HepG2 (cell line): Measurements from ENCODE around the gene ANAPC5. TPM values are rescaled to one million over a fixed set of nuclear protein-coding genes. Genes with fewer than 3 reads are reported as not detected.

Experiments
- ATAC-seq: fragments of 200-7000 bp; cut with Tn5 transposase; 3 replicates; pipeline ENCODE4 v1.9.1; 2020; ENCODE audit warnings: mild to moderate bottlenecking, moderate library complexity
- BruUV-seq: library from RNA; stranded (reverse); fragments of 400-500 nt; replicated peaks from 2 replicates; lab custom pipeline; 2021; lab: Mats Ljungman, UMichigan
- CTCF ChIA-PET: fragments of 300-600 bp; formaldehyde crosslinking; extraction: SDS; loops from one replicate; lab custom pipeline; 2021; ENCODE audit warnings: low total read pairs, inconsistent platforms, low intra/inter-chr PET ratio; lab: Yijun Ruan, JAX
- POLR2A ChIA-PET: fragments of 350-600 bp; sonication (Branson Sonifier 250); formaldehyde crosslinking; loops from one replicate; lab custom pipeline; 2020; ENCODE audit warnings: antibody characterized with exemption, inconsistent platforms; lab: Yijun Ruan, JAX
- DNase-seq: peaks from one replicate; pipeline ENCODE4 v3.0.0-alpha.2; 2015; ENCODE audit warnings: low spot score
- FAIRE-seq: peaks from 3 replicates; lab custom pipeline; 2011; peaks lifted over from hg19 to GRCh38; lab: Jason Lieb, UNC
- H2AFZ ChIP-seq: one replicate; pipeline ENCODE4 v1.6.1; 2011; ENCODE audit warnings: low read length, inconsistent platforms
- H3K27ac ChIP-seq: fragments of 300-600 bp; 3 replicates; pipeline ENCODE4 v1.8.0; 2011; ENCODE audit warnings: mixed run types, mild to moderate bottlenecking, mixed read lengths, low read length, inconsistent platforms; ENCODE audit not compliant: insufficient read depth; ENCODE audit errors: extremely low read length
- H3K27me3 ChIP-seq, 2 experiments: fragments of 200-600 bp in 1 of 2; 2 replicates in 1 of 2; 3 replicates in 1 of 2; pipeline versions ENCODE4 v1.6.0 to v1.8.0; 2011; ENCODE audit warnings: low read length in 2 of 2, mild to moderate bottlenecking in 2 of 2, moderate library complexity in 2 of 2, inconsistent platforms in 1 of 2; ENCODE audit not compliant: insufficient read depth in 2 of 2, control insufficient read depth in 1 of 2
- H3K36me3 ChIP-seq, 2 experiments: fragments of 200-600 bp in 1 of 2; replicated peaks in 1 of 2; 2 replicates in 1 of 2; 3 replicates in 1 of 2; pipeline versions ENCODE4 v1.5.1 to v1.8.0; 2011; ENCODE audit warnings: low read length in 2 of 2, inconsistent platforms in 1 of 2; ENCODE audit not compliant: insufficient read depth in 2 of 2, control insufficient read depth in 1 of 2
- H3K4me1 ChIP-seq: 2 replicates; pipeline ENCODE4 v1.5.1; 2012; ENCODE audit warnings: low read length, inconsistent platforms; ENCODE audit not compliant: insufficient read depth
- H3K4me2 ChIP-seq: 2 replicates; pipeline ENCODE4 v1.6.0; 2011; ENCODE audit warnings: low read depth, low read length, inconsistent platforms
- H3K4me3 ChIP-seq, 3 experiments: fragments of 200-600 bp in 1 of 3; sonication (generic), shearing (Covaris generic) in 1 of 3; replicated peaks in 1 of 3; 2 replicates each; pipeline ENCODE4 v1.5.1; 2011 to 2016; ENCODE audit warnings: low read length in 3 of 3, inconsistent platforms in 2 of 3, low read depth in 2 of 3, mild to moderate bottlenecking in 2 of 3, control low read depth in 1 of 3, mixed read lengths in 1 of 3; ENCODE audit not compliant: insufficient read depth in 1 of 3
- H3K79me2 ChIP-seq: one replicate; pipeline ENCODE4 v1.6.1; 2011; ENCODE audit warnings: low read length, inconsistent platforms; ENCODE audit not compliant: insufficient read depth
- H3K9ac ChIP-seq: 2 replicates; pipeline ENCODE4 v1.6.0; 2011; ENCODE audit warnings: mild to moderate bottlenecking, low read depth, low read length, inconsistent platforms; ENCODE audit not compliant: insufficient read depth
- H3K9me3 ChIP-seq: 2 replicates; pipeline ENCODE4 v1.5.1; 2012; ENCODE audit warnings: mild to moderate bottlenecking, low read length
- H4K20me1 ChIP-seq: 2 replicates; pipeline ENCODE4 v1.6.0; 2011; ENCODE audit warnings: inconsistent platforms, mild to moderate bottlenecking, low read length, moderate library complexity; ENCODE audit not compliant: insufficient read depth
- AFF4 ChIP-seq: sonication (generic); formaldehyde crosslinking; IDR thresholded peaks from 2 replicates; pipeline ENCODE4 v1.4.0; 2020; ENCODE audit warnings: missing genetic modification reagents
- ATAD3A ChIP-seq: sonication (generic); formaldehyde crosslinking; IDR thresholded peaks from 2 replicates; pipeline ENCODE4 v1.4.0; 2020; ENCODE audit warnings: missing genetic modification reagents
- CHD2 ChIP-seq: IDR thresholded peaks from 2 replicates; pipeline ENCODE4 v1.6.1; 2011; ENCODE audit warnings: low read depth, low read length, improper control_type of control experiment
- ELF1 ChIP-seq: sonication (generic); formaldehyde crosslinking; IDR thresholded peaks from 2 replicates; pipeline ENCODE4 v1.4.0; 2020; ENCODE audit warnings: missing genetic modification reagents
- HOXA5 ChIP-seq: sonication (generic); formaldehyde crosslinking; IDR thresholded peaks from 2 replicates; pipeline ENCODE4 v1.4.0; 2020; ENCODE audit warnings: missing genetic modification reagents
- JUND ChIP-seq: sonication (generic); formaldehyde crosslinking; IDR thresholded peaks from 2 replicates; pipeline ENCODE4 v1.8.0; 2022; ENCODE audit warnings: mild to moderate bottlenecking, missing genetic modification reagents
- MED1 ChIP-seq: sonication (generic); formaldehyde crosslinking; IDR thresholded peaks from 2 replicates; pipeline ENCODE4 v1.4.0; 2020; ENCODE audit warnings: missing genetic modification reagents
- NFIC ChIP-seq: IDR thresholded peaks from 2 replicates; pipeline ENCODE4 v1.6.1; 2012; ENCODE audit warnings: mild to moderate bottlenecking, low read length, inconsistent platforms
- NR2F6 ChIP-seq, 2 experiments: IDR thresholded peaks; 2 replicates each; pipeline ENCODE4 v1.6.1; 2016; ENCODE audit warnings: antibody characterized with exemption in 1 of 2, mild to moderate bottlenecking in 1 of 2
- SIN3B ChIP-seq: fragments of 150-350 bp; IDR thresholded peaks from 2 replicates; pipeline ENCODE4 v1.6.1; 2014; ENCODE audit warnings: low read length
- TBP ChIP-seq: sonication (generic); formaldehyde crosslinking; IDR thresholded peaks from 2 replicates; pipeline ENCODE4 v1.5.0; 2020; ENCODE audit warnings: missing genetic modification reagents
- ZNF180 ChIP-seq: sonication (generic); formaldehyde crosslinking; IDR thresholded peaks from 2 replicates; pipeline ENCODE4 v1.4.0; 2020; ENCODE audit warnings: low read depth, missing genetic modification reagents, borderline replicate concordance
- ZNF468 ChIP-seq: sonication (generic); formaldehyde crosslinking; IDR thresholded peaks from 2 replicates; pipeline ENCODE4 v1.8.0; 2022; ENCODE audit warnings: mild to moderate bottlenecking, moderate library complexity, missing genetic modification reagents
- ZNF510 ChIP-seq: sonication (generic); formaldehyde crosslinking; IDR thresholded peaks from 2 replicates; pipeline ENCODE4 v1.4.0; 2020; ENCODE audit warnings: low read depth, mild to moderate bottlenecking, missing genetic modification reagents
- WGBS: methylation state at CpG from one replicate; pipeline ENCODE4 v1.1.6; 2017; ENCODE audit warnings: low lambda C conversion rate; 5-methylcytosine and 5-hydroxymethylcytosine counted together
- in situ Hi-C: cut with HindIII; loops from 2 replicates; pipeline ENCODE4 v1.10.0; 2017; ENCODE audit warnings: low pct_unique_long_range_greater_than_20kb; ENCODE audit not compliant: extremely low pct_ligation_motif_present
- intact Hi-C: fragments of 100-400 bp; cut with micrococcal nuclease; formaldehyde crosslinking; loops from one replicate; pipeline ENCODE4 v1.10.0; 2022; ENCODE audit not compliant: unreplicated experiment
- polyA plus RNA-seq, 8 experiments: library from polyadenylated mRNA; depleted of rRNA in 3 of 8; stranded (reverse) in 7 of 8; unstranded in 1 of 8; fragments of >200 nt; fragmentation: Illumina TruSeq in 4 of 8; extraction: Trizol in 4 of 8; gene quantifications; 2 replicates each; pipeline versions ENCODE4 v1.2.1 to v1.2.3, GENCODE V29; 2011 to 2016; ENCODE audit warnings: low read depth in 4 of 8, missing spikeins in 1 of 8, mixed read lengths in 1 of 8; ENCODE audit not compliant: insufficient read depth in 1 of 8
- total RNA-seq, 5 experiments: library from RNA; depleted of rRNA; stranded (reverse); fragments of >200 nt; fragmentation: Illumina TruSeq; extraction: Trizol; gene quantifications; 2 replicates each; pipeline ENCODE4 v1.2.3, GENCODE V29; 2016; ENCODE audit warnings: low read depth in 1 of 5
- TF ChIP-seq, protein P1 (sequence below): sonication (generic); formaldehyde crosslinking; IDR thresholded peaks from 2 replicates; pipeline ENCODE4 v1.9.0; 2021; ENCODE audit warnings: missing genetic modification reagents, mild to moderate bottlenecking, borderline replicate concordance
- TF ChIP-seq, protein P2 (sequence below): sonication (generic); formaldehyde crosslinking; IDR thresholded peaks from 2 replicates; pipeline ENCODE4 v1.4.0; 2020; ENCODE audit warnings: missing genetic modification reagents, borderline replicate concordance
- TF ChIP-seq, protein P3 (sequence below): sonication (generic); formaldehyde crosslinking; IDR thresholded peaks from 2 replicates; pipeline ENCODE4 v1.8.1; 2023; ENCODE audit warnings: missing genetic modification reagents, mild to moderate bottlenecking, borderline replicate concordance

The ANAPC5 gene
- total and polyA plus RNA-seq, 2 of the 13 experiments (the other 11 are each of a cell fraction or from before 2014, with no cell fraction given): 146 to 161 TPM

DNA sequence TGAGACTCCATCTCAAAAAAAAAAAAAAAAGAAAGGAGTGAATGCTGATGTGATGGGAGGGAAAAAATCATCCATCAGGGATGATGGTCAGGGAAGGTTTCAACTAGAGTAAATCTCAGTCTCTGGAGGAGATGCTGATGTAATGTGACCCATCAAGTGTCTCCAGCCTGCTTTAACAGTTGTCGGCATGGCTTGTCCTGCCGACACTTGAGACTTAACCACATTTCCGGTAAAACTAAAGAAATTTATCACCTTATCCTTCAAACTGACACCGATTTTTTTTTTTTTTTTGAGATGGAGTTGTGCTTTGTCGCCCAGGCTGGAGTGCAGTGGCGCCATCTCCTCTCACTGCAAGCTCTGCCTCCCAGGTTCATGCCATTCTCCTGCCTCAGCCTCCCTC lies 21.5 kb upstream of the ANAPC5 start:
- 56% methylated on average over 6 of the region's 6 CpGs for WGBS
- intact Hi-C loops: no loop called here
- FAIRE-seq (no peak), ATAC-seq (no peak), DNase-seq (no peak)
- no peaks in the 10 kb centered on the region; a peak in 1 of 5 replicates for H3K27me3 ChIP-seq
- no peaks in the 10 kb centered on the region for H4K20me1 ChIP-seq
- BruUV-seq: no TSS peak
- H3K9me3 ChIP-seq: no peaks in the 10 kb centered on the region
- no peak overlapping the region for H3K9ac ChIP-seq
- H3K79me2 ChIP-seq: no peaks in the 10 kb centered on the region
- no peak overlapping the region for H3K4me3 ChIP-seq
- ChIA-PET CTCF (no interaction called here), POLR2A (no interaction called here)
- in situ Hi-C loops: no loop called here
- H3K4me1 ChIP-seq: peaks cover 40% of the 10 kb centered on the region
- no peak overlapping the region for H3K27ac ChIP-seq
- TF ChIP-seq, protein P1, sequence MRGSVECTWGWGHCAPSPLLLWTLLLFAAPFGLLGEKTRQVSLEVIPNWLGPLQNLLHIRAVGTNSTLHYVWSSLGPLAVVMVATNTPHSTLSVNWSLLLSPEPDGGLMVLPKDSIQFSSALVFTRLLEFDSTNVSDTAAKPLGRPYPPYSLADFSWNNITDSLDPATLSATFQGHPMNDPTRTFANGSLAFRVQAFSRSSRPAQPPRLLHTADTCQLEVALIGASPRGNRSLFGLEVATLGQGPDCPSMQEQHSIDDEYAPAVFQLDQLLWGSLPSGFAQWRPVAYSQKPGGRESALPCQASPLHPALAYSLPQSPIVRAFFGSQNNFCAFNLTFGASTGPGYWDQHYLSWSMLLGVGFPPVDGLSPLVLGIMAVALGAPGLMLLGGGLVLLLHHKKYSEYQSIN (CRISPR knock-in tag): no peak
- TF ChIP-seq JUND (no peak), ZNF510 (CRISPR knock-in tag) (no peak), ZNF468 (CRISPR knock-in tag) (no peak), ATAD3A (CRISPR knock-in tag) (no peak), SIN3B (no peak), MED1 (CRISPR knock-in tag) (no peak), AFF4 (CRISPR knock-in tag) (no peak), NFIC (no peak), CHD2 (no peak), HOXA5 (no peak), NR2F6 (IDR thresholded peaks at IDR 0.05) (no peak), NR2F6 (CRISPR knock-in tag; IDR thresholded peaks at IDR 0.05) (no peak), ZNF180 (no peak), TBP (no peak), ELF1 (CRISPR knock-in tag) (no peak)
- TF ChIP-seq, protein P2, sequence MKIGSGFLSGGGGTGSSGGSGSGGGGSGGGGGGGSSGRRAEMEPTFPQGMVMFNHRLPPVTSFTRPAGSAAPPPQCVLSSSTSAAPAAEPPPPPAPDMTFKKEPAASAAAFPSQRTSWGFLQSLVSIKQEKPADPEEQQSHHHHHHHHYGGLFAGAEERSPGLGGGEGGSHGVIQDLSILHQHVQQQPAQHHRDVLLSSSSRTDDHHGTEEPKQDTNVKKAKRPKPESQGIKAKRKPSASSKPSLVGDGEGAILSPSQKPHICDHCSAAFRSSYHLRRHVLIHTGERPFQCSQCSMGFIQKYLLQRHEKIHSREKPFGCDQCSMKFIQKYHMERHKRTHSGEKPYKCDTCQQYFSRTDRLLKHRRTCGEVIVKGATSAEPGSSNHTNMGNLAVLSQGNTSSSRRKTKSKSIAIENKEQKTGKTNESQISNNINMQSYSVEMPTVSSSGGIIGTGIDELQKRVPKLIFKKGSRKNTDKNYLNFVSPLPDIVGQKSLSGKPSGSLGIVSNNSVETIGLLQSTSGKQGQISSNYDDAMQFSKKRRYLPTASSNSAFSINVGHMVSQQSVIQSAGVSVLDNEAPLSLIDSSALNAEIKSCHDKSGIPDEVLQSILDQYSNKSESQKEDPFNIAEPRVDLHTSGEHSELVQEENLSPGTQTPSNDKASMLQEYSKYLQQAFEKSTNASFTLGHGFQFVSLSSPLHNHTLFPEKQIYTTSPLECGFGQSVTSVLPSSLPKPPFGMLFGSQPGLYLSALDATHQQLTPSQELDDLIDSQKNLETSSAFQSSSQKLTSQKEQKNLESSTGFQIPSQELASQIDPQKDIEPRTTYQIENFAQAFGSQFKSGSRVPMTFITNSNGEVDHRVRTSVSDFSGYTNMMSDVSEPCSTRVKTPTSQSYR (CRISPR knock-in tag): no peak
- TF ChIP-seq, protein P3, sequence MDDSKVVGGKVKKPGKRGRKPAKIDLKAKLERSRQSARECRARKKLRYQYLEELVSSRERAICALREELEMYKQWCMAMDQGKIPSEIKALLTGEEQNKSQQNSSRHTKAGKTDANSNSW: no peak
- H3K36me3 ChIP-seq: no peaks in the 10 kb centered on the region
- H3K4me2 ChIP-seq: no peak overlapping the region
- no peak overlapping the region for H2AFZ ChIP-seq
